Lung (tissue), 12 donors: ENCODE data around the gene SLC25A30. TPM values are rescaled to one million over a fixed set of nuclear protein-coding genes. Genes with fewer than 3 reads are reported as not detected.

ENCODE experiments used
- ATAC-seq: fragments of 200-7000 bp; cut with Tn5 transposase; one replicate; pipeline ENCODE4 v1.9.1; 2020; ENCODE audit warnings: moderate number of reproducible peaks; ENCODE audit not compliant: insufficient read depth, low FRiP score
- DNase-seq, 3 donors: peaks; one replicate each; pipeline ENCODE4 v3.0.0-alpha.2; 2013 to 2017
- H3K27ac ChIP-seq, 2 donors: one replicate each; pipeline ENCODE4 v1.5.1; 2013; ENCODE audit warnings: mild to moderate bottlenecking in 2 of 2, moderate library complexity in 2 of 2, control low read depth in 1 of 2, inconsistent platforms in 1 of 2, low read depth in 1 of 2, low read length in 1 of 2
- H3K27me3 ChIP-seq, 3 donors: one replicate each; pipeline ENCODE4 v1.5.1; 2013; ENCODE audit warnings: low read length in 2 of 3; ENCODE audit not compliant: control insufficient read depth in 3 of 3, insufficient read depth in 3 of 3
- H3K36me3 ChIP-seq, 4 donors: one replicate each; pipeline ENCODE4 v1.5.1; 2013; ENCODE audit warnings: low read length in 4 of 4, mild to moderate bottlenecking in 1 of 4, moderate library complexity in 1 of 4; ENCODE audit not compliant: control insufficient read depth in 4 of 4, insufficient read depth in 4 of 4
- H3K4me1 ChIP-seq, 5 donors: one replicate each; pipeline ENCODE4 v1.5.1; 2013; ENCODE audit warnings: low read length in 5 of 5, mild to moderate bottlenecking in 2 of 5, moderate library complexity in 1 of 5; ENCODE audit not compliant: control insufficient read depth in 5 of 5, insufficient read depth in 5 of 5
- H3K4me3 ChIP-seq: one replicate; pipeline ENCODE4 v1.5.1; 2013; ENCODE audit warnings: mild to moderate bottlenecking, control low read depth, moderate library complexity
- H3K9ac ChIP-seq, 2 donors: one replicate each; pipeline ENCODE4 v1.5.1; 2013; ENCODE audit warnings: low read length in 2 of 2, control low read depth in 1 of 2; ENCODE audit not compliant: insufficient read depth in 1 of 2
- H3K9me3 ChIP-seq, 4 donors: one replicate each; pipeline ENCODE4 v1.5.1; 2013; ENCODE audit warnings: low read length in 3 of 4, mild to moderate bottlenecking in 1 of 4, moderate library complexity in 1 of 4; ENCODE audit not compliant: control insufficient read depth in 4 of 4, insufficient read depth in 3 of 4
- CTCF ChIP-seq: IDR thresholded peaks from 2 replicates; pipeline ENCODE4 v1.5.1; 2012; ENCODE audit warnings: mild to moderate bottlenecking; ENCODE audit errors: control extremely low read depth, extremely low read depth
- WGBS, 2 donors: extraction: QIAGEN DNeasy Blood & Tissue Kit; methylation state at CpG; one replicate each; pipeline ENCODE4 v1.1.7; 2013; 5-methylcytosine and 5-hydroxymethylcytosine counted together
- polyA plus RNA-seq, 2 donors: library from polyadenylated mRNA; stranded (reverse); fragments of 200-250 nt; gene quantifications; one replicate each; pipeline ENCODE4 v1.2.1, GENCODE V29; 2013
- total RNA-seq, 2 donors: library from RNA; depleted of rRNA in 1 of 2; stranded (reverse); fragments of >200 nt in 1 of 2; gene quantifications; one replicate each; pipeline ENCODE4 v1.2.1, GENCODE V29; 2014 to 2021
- donor health status: control.
- donor health status: control.
- donor health status: Bipolar disorder and iron deficiency.
- donor health status: healthy.
- donor health status: DM: yes; HTN: yes; CAD: no.

Gene SLC25A30
- total and polyA plus RNA-seq, 4 donors = 7.3 to 24.3 (median 10.2) TPM

- H3K4me1 ChIP-seq = peaks cover 0 to 27% (median 4%) of the 10 kb centered on the region in 5 donors
- H3K27me3 ChIP-seq = no peaks in the 10 kb centered on the region
- H3K9ac ChIP-seq = peak overlapping the region in 1 of 2 donors; percentile 97
- WGBS, 2 donors = 83 to 84% methylated on average over 9 of the region's 9 CpGs
- no peak for TF ChIP-seq CTCF
- no peaks in the 10 kb centered on the region for H3K9me3 ChIP-seq
- no peak overlapping the region for H3K4me3 ChIP-seq
- no peak for ATAC-seq
- peaks cover 0 to 7% (median 1%) of the 10 kb centered on the region in 4 donors for H3K36me3 ChIP-seq
- peak overlapping the region; percentile 97 to 98 for H3K27ac ChIP-seq
- no peak for DNase-seq
Observed at GRCh38 chr13:45464141-45464686, 46.0 kb upstream of the SLC25A30 start.

DNA sequence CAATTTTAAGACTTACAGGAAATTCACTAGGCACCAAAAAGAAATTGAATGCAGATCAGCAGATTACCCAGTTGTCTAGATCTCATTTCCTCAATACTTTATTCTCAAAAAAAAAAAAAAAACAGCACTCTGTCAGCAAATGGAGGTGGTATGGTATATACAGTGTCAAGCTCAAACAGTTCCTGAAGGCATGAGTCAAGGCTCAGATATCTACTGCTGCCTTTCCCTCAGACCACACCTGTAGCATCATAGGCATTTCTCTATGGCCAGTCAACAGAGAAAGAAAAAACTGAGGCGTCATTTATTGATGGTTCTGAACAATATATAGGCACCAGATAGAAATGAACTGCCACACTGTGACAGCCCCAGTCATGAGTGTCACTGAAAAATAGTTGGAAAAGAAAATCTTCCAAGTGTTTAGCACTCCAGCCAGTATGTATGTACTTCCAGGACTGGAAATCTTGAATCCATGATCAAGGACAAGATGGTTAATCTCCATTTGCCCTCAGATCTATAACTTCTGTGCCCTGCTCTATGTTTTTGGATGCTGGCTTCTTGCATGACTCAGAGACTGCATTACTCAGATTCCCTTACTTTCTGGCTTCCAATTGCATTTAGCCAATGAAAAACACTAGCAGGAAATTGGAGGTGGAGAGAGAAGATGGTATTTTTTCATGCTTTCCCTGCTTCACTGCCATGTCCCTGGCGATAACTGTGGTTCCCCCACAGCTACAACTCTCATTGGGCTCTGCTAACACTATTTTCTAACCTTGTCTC lies 38.2 kb upstream of the SLC25A30 start:
- Histone ChIP-seq H3K27me3 (peaks cover 0 to 3% (median 0%) of the 10 kb centered on the region in 3 donors), H3K4me1 (no peaks in the 10 kb centered on the region), H3K4me3 (no peak overlapping the region), H3K36me3 (no peaks in the 10 kb centered on the region), H3K9me3 (peaks cover 0 to 1% (median 0%) of the 10 kb centered on the region in 4 donors), H3K9ac (no peak overlapping the region), H3K27ac (no peak overlapping the region)
- 91 to 100% methylated on average over 2 of the region's 2 CpGs for WGBS, 2 donors
- ATAC-seq (no peak), DNase-seq (no peak)
- TF ChIP-seq CTCF = no peak

- Histone ChIP-seq H3K9me3 (peaks cover 0 to 1% (median 0%) of the 10 kb centered on the region in 4 donors), H3K27ac (no peak overlapping the region), H3K9ac (no peak overlapping the region), H3K4me3 (no peak overlapping the region), H3K36me3 (no peaks in the 10 kb centered on the region), H3K4me1 (no peaks in the 10 kb centered on the region), H3K27me3 (peaks cover 0 to 3% (median 0%) of the 10 kb centered on the region in 3 donors)
- DNase-seq (no peak), ATAC-seq (no peak)
- 81 to 89% methylated on average over 7 of the region's 7 CpGs for WGBS, 2 donors
- no peak for TF ChIP-seq CTCF
Observed at GRCh38 chr13:45454204-45454603, 36.0 kb upstream of the SLC25A30 start.
